ENCODE measurements around the gene SLC30A7. TPM values are rescaled to one million over a fixed set of nuclear protein-coding genes. Genes with fewer than 3 reads are reported as not detected.

The SLC30A7 gene
- polyA plus RNA-seq, 1 of the 3 experiments (the other 2 are of a cell fraction) = 4.0 TPM

DNA sequence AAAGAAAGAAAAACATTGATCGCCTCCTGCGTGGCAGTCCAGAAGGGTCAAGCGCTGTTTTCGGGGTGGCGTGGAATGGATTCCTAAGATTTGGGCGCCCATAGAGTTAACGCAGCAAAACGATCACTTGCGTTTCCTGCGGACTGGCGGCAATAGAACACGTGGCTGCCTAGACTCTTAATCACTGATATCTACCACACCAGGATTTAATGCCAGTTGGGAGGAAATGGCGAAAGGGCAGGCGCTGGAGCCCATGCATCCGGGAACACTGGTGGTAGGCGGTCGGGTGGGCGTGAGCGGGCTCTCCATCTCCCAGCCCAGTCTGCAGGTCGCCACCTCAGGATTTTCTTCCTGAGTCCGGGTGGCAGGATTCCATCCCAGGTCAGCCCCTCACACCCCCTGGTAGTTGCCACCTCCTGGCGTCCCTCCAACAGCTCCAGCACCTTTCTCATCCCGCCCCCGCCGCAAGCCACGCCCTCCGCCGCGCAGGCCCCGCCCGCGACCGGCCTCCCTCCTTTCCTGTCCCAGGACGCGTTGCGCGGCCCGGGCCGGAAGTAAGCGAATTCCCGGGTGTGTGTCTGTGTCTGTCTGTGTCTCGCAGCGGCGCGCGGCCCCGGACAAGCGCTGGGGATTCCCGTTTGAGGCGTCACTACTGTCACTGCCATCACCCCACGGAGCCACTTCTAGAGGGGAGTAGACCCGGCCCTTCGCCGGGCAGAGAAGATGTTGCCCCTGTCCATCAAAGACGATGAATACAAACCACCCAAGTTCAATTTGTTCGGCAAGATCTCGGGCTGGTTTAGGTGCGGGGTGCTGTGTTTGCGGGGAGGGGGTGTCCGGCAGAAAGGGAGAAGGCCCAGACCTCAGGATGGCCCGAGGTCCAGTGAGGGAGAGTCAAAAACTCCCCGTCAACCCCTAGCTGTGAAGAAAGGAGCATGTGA is at the start of gene SLC30A7 (continued):
- no peak for TF ChIP-seq RCOR1 (IDR thresholded peaks at IDR 0.05; ENCODE audit: low read length)
- TF ChIP-seq, protein P1, sequence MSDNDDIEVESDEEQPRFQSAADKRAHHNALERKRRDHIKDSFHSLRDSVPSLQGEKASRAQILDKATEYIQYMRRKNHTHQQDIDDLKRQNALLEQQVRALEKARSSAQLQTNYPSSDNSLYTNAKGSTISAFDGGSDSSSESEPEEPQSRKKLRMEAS (IDR thresholded peaks at IDR 0.05; ENCODE audit: low read depth) = peak; percentile 82
- peak; percentile 55; the same call in 1 of the 2 replicates for TF ChIP-seq GATA2 (CRISPR knock-in tag; IDR thresholded peaks at IDR 0.05)
- TF ChIP-seq GABPA (IDR thresholded peaks at IDR 0.05; ENCODE audit: low read depth) = peak; percentile 80
- 0 out of 2 replicates have a peak, but pooled peaks have one; percentile 31 for TF ChIP-seq TEAD4 (IDR thresholded peaks at IDR 0.05; ENCODE audit: borderline replicate concordance, insufficient read depth)
- TF ChIP-seq, protein P2, sequence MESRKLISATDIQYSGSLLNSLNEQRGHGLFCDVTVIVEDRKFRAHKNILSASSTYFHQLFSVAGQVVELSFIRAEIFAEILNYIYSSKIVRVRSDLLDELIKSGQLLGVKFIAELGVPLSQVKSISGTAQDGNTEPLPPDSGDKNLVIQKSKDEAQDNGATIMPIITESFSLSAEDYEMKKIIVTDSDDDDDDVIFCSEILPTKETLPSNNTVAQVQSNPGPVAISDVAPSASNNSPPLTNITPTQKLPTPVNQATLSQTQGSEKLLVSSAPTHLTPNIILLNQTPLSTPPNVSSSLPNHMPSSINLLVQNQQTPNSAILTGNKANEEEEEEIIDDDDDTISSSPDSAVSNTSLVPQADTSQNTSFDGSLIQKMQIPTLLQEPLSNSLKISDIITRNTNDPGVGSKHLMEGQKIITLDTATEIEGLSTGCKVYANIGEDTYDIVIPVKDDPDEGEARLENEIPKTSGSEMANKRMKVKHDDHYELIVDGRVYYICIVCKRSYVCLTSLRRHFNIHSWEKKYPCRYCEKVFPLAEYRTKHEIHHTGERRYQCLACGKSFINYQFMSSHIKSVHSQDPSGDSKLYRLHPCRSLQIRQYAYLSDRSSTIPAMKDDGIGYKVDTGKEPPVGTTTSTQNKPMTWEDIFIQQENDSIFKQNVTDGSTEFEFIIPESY (IDR thresholded peaks at IDR 0.05; ENCODE audit: borderline replicate concordance, low read depth) = no peak
- TF ChIP-seq SIN3A (IDR thresholded peaks at IDR 0.05; ENCODE audit: borderline replicate concordance, low read depth, low read length) = peak; percentile 86; the same call in 1 of the 2 replicates
- TF ChIP-seq FOXJ3 (CRISPR knock-in tag; IDR thresholded peaks at IDR 0.05) = no peak
- TF ChIP-seq CTCF (IDR thresholded peaks at IDR 0.05) = no peak
- TF ChIP-seq SMC3 (IDR thresholded peaks at IDR 0.05; ENCODE audit: low read depth, low read length) = no peak

DNA sequence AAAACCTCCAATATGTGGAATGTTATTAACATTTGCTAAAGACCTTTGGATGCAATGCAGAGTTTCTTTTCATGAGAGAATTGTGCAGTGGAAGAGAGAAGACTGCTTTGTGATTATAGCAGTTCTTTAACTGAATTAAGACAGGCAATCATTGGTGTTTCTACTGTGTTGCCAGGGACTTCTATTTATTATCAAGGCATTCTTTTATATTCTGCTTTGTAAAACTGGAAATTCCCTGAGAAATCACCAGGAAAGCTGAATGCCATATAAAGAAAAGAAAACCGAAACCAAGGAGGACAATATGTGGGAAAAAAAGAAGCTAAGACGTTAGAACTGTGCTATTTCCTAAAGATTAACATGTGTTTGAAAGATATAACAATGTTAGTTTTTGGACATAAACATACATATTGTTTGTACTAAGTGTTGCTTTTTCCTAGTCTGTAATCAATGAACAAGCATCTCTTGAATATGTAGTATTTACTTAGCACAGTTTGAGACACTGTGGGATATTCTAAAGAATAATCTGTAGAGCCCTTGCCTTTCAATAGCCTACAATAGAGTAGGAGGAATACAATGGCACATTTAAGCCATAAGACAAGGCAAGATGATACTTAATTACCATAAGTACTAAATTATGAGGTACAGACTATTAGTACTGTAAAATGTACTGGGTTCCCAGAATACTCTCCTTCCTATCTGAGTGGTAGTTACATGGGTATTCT is 48.4 kb upstream of the SLC30A7 start:
- Histone ChIP-seq H3K79me2 (ENCODE audit: insufficient read depth) (no peaks in the 10 kb centered on the region), H3K36me3 (replicated peaks in 1 of 2; ENCODE audit: control insufficient read depth in 1 of 2, insufficient read depth in 2 of 2, low read length in 1 of 2) (no peaks in the 10 kb centered on the region), H3K9ac (peak overlapping the region; percentile 42), H3K4me3 (ENCODE audit: low read depth in 2 of 2, low read length in 1 of 2) (peak overlapping the region in 1 of 2 experiments; percentile 16; a peak in 1 of 4 replicates), H3K9me2 (no peaks in the 10 kb centered on the region), H3K9me3 (no peaks in the 10 kb centered on the region), H3F3A (replicated peaks; ENCODE audit: insufficient read depth) (no peaks in the 10 kb centered on the region), H3K27ac (ENCODE audit: low read depth in 2 of 2, low read length in 1 of 2) (peak overlapping the region in 1 of 2 experiments; percentile 31; a peak in 1 of 4 replicates), H2AFZ (ENCODE audit: low read depth) (peak overlapping the region; percentile 46; the same call in 1 of the 2 replicates), H3K4me2 (peak overlapping the region; percentile 66), H3K27me3 (ENCODE audit: insufficient read depth) (no peaks in the 10 kb centered on the region), H3K4me1 (ENCODE audit: control insufficient read depth in 1 of 2, insufficient read depth in 2 of 2, low read depth in 1 of 2, low read length in 1 of 2) (no peaks in the 10 kb centered on the region), H4K20me1 (ENCODE audit: insufficient read depth) (no peaks in the 10 kb centered on the region)
- ChIA-PET CTCF (interaction anchor here (1.1 kb wide), 1 partner anchor 21 kb away, joined by 5 read pairs; no protein-coding TSS in a partner anchor), POLR2A (no interaction called here)
- DNase-seq = no peak
- no peak for TF ChIP-seq USF1 (IDR thresholded peaks at IDR 0.05; ENCODE audit: borderline replicate concordance, low read depth)
- TF ChIP-seq SMC3 (IDR thresholded peaks at IDR 0.05; ENCODE audit: low read depth, low read length) = no peak
- TF ChIP-seq POLR2AphosphoS5 (IDR thresholded peaks at IDR 0.05; ENCODE audit: low read depth, low read length) = no peak
- no peak for TF ChIP-seq FOXM1 (IDR thresholded peaks at IDR 0.05; ENCODE audit: low read depth)
- no peak for TF ChIP-seq RCOR1 (IDR thresholded peaks at IDR 0.05; ENCODE audit: low read length)
- TF ChIP-seq MEF2A (IDR thresholded peaks at IDR 0.05; ENCODE audit: borderline replicate concordance, low read depth) = no peak
- TF ChIP-seq EP300 (IDR thresholded peaks at IDR 0.05; ENCODE audit: borderline replicate concordance in 1 of 2, low read depth in 1 of 2, low read length in 1 of 2) = no peak
- TF ChIP-seq, protein P1 (IDR thresholded peaks at IDR 0.05; ENCODE audit: low read depth) = no peak
- TF ChIP-seq ELF1 (IDR thresholded peaks at IDR 0.05) = no peak
- whole genome bisulfite sequencing (ENCODE audit: low lambda C conversion rate) = 47% methylated on average over 2 of the region's 2 CpGs
